ENCODE results near the gene YTHDF2. TPM values are rescaled to one million over a fixed set of nuclear protein-coding genes. Genes with fewer than 3 reads are reported as not detected.

Gene YTHDF2
- total and polyA plus RNA-seq, 9 of the 15 experiments (the other 6 are each of a cell fraction or from before 2014, with no cell fraction given) = 41.0 to 111 (median 83.3) TPM

DNA sequence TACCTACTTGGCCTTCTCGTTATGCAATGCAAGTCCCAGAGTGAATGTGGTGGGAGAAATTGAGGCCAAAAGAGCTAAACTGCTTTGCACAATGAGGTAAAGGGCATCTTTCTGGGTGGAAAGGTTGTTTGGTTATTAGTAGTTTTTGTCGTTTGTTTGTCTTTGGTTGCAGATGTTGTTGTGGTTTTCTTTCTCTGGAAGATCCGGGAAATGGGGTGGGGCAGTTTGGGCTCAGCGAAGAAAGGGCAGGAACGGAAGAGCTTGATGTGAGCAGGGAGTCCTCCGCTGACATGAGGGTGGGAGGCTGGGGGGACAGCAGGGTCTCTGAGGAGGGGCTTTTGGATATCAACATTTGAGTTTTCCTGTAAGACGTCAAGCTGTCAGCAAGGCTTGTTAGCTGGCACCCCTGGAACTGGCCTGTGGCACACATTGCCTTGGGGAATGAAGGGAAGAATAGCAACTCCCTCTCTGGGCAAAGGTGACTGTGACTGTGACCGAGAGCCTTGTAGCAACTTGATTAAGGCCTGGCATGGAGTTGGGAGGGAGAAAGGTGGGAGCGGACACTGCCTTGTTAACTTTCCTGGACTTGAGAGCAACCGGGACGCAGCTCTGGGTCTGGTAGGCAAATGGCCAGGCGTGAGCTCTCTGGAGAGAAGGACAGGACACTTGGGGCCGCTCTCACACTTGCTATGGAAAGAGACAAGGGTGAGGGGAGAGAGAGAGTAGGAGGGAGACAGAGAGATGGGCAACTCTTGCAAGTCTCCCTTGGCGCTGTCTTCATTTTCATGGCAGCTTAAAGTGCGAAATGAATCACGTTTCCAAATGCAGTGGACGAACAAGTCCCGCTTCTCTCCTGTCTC is 59.8 kb downstream of the YTHDF2 start:
- 7% methylated on average over 18 of the region's 18 CpGs for WGBS (ENCODE audit: insufficient coverage, low coverage, missing lambda C conversion rate)
- ATAC-seq (peak; percentile 70), FAIRE-seq (no peak), DNase-seq (ENCODE audit: extremely low read depth in 1 of 4, low spot score in 3 of 4) (peak in 1 of 4 experiments; percentile 31)
- intact Hi-C loops (cut with micrococcal nuclease) (loop anchor here (5.0 kb wide), 1 partner anchor 41 kb away; no protein-coding TSS in a partner anchor), in situ Hi-C loops (cut with MboI) (loop anchor here (10.0 kb wide), 1 partner anchor 268 kb away; no protein-coding TSS in a partner anchor)
- H3K4me2 ChIP-seq (ENCODE audit: insufficient read depth, low read length) = peak overlapping the region; percentile 4; the same call in 1 of the 2 replicates
- H3K9me3 ChIP-seq (replicated peaks; ENCODE audit: control insufficient read depth, insufficient read depth, low read depth, low read length) = no peaks in the 10 kb centered on the region
- ChIA-PET CTCF (ENCODE audit: low intra/inter-chr PET ratio) (no interaction called here), POLR2A (interaction anchor here (0.7 to 1.3 kb wide), 6 partner anchors 10 to 422 kb away, joined by 3 to 7 read pairs (median 4); partner anchors contain the start of genes RNU11 and YTHDF2)
- H4K20me1 ChIP-seq (replicated peaks; ENCODE audit: control insufficient read depth, insufficient read depth, low read length) = no peaks in the 10 kb centered on the region; the same call in 1 of the 2 replicates
- peak overlapping the region in 1 of 2 experiments; percentile 31; a peak in 1 of 4 replicates for H3K9ac ChIP-seq (ENCODE audit: insufficient read depth in 1 of 2, low read depth in 2 of 2, low read length in 2 of 2)
- peaks cover 2 to 5% of the 10 kb centered on the region in 2 experiments; a peak in 4 of 5 replicates for H3K4me1 ChIP-seq (replicated peaks in 1 of 2; ENCODE audit: control insufficient read depth in 2 of 2, insufficient read depth in 2 of 2, low read length in 2 of 2)
- H2AFZ ChIP-seq (ENCODE audit: low read depth, low read length) = peak overlapping the region; percentile 0; the same call in 1 of the 2 replicates
- H3K27me3 ChIP-seq (ENCODE audit: control insufficient read depth in 2 of 2, insufficient read depth in 2 of 2, low read length in 2 of 2) = peaks cover 11 to 34% of the 10 kb centered on the region in 2 experiments; a peak in 4 of 5 replicates
- no peak overlapping the region for H3K4me3 ChIP-seq
- H3K36me3 ChIP-seq (ENCODE audit: control insufficient read depth, insufficient read depth, low read length) = no peaks in the 10 kb centered on the region
- no TSS peak for BruUV-seq (replicated peaks)
- no peaks in the 10 kb centered on the region for H3K9me1 ChIP-seq (ENCODE audit: control insufficient read depth, insufficient read depth, low read length)
- TF ChIP-seq ZBTB9 (CRISPR knock-in tag; IDR thresholded peaks at IDR 0.05) = no peak
- peak; percentile 24 to 35 (median 27); a peak in 3 of 6 replicates for TF ChIP-seq CTCF (IDR thresholded peaks at IDR 0.05 in 2 of 3, conservative IDR thresholded peaks at IDR 0.05 in 1 of 3; ENCODE audit: insufficient read depth in 2 of 3, low read depth in 1 of 3, low read length in 3 of 3)
- 0 out of 2 replicates have a peak, but pooled peaks have one; percentile 7 for TF ChIP-seq CEBPB (tag; IDR thresholded peaks at IDR 0.05)
- no peak for TF ChIP-seq PYGO2 (tag; IDR thresholded peaks at IDR 0.05)
- no peak for TF ChIP-seq TCF7L2 (IDR thresholded peaks at IDR 0.05; ENCODE audit: low read depth, low read length)
- TF ChIP-seq RAD21 (CRISPR knock-in tag; conservative IDR thresholded peaks at IDR 0.05 in 1 of 2, IDR thresholded peaks at IDR 0.05 in 1 of 2) = peak in 1 of 2 experiments; percentile 54; a peak in 2 of 4 replicates
- TF ChIP-seq TRIM28 (IDR thresholded peaks at IDR 0.05) = no peak
- TF ChIP-seq, protein P1, sequence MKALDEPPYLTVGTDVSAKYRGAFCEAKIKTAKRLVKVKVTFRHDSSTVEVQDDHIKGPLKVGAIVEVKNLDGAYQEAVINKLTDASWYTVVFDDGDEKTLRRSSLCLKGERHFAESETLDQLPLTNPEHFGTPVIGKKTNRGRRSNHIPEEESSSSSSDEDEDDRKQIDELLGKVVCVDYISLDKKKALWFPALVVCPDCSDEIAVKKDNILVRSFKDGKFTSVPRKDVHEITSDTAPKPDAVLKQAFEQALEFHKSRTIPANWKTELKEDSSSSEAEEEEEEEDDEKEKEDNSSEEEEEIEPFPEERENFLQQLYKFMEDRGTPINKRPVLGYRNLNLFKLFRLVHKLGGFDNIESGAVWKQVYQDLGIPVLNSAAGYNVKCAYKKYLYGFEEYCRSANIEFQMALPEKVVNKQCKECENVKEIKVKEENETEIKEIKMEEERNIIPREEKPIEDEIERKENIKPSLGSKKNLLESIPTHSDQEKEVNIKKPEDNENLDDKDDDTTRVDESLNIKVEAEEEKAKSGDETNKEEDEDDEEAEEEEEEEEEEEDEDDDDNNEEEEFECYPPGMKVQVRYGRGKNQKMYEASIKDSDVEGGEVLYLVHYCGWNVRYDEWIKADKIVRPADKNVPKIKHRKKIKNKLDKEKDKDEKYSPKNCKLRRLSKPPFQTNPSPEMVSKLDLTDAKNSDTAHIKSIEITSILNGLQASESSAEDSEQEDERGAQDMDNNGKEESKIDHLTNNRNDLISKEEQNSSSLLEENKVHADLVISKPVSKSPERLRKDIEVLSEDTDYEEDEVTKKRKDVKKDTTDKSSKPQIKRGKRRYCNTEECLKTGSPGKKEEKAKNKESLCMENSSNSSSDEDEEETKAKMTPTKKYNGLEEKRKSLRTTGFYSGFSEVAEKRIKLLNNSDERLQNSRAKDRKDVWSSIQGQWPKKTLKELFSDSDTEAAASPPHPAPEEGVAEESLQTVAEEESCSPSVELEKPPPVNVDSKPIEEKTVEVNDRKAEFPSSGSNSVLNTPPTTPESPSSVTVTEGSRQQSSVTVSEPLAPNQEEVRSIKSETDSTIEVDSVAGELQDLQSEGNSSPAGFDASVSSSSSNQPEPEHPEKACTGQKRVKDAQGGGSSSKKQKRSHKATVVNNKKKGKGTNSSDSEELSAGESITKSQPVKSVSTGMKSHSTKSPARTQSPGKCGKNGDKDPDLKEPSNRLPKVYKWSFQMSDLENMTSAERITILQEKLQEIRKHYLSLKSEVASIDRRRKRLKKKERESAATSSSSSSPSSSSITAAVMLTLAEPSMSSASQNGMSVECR (CRISPR knock-in tag; IDR thresholded peaks at IDR 0.05) = no peak
- TF ChIP-seq ZBTB7A (IDR thresholded peaks at IDR 0.05; ENCODE audit: borderline replicate concordance, control insufficient read depth, low read depth, low read length) = 0 out of 2 replicates have a peak, but pooled peaks have one; percentile 27
- H3K79me2 ChIP-seq (ENCODE audit: control insufficient read depth, insufficient read depth, low read length) = no peaks in the 10 kb centered on the region
- no peak overlapping the region for H3K27ac ChIP-seq (ENCODE audit: extremely low read depth, low read depth, low read length)
